Stimulated activated CD4-positive, alpha-beta T cell treated with anti-CD3 and anti-CD28 coated beads, Interleukin-1b, Interleukin-23, amount 100 ng/mL, for 24 hours (primary cell): ENCODE measurements around the gene OR2A7.
"Not testable (repeated sequence)": the region's sequence is repeated elsewhere in the genome, so short reads cannot be mapped to it uniquely, and the experiment has no call there.

Experiments used
- DNase-seq, 4 experiments: peaks; one replicate each; pipeline ENCODE4 v3.0.0-alpha.2; 2020; ENCODE audit warnings: low read depth in 4 of 4, low spot score in 1 of 4

OR2A7 gene, protein sequence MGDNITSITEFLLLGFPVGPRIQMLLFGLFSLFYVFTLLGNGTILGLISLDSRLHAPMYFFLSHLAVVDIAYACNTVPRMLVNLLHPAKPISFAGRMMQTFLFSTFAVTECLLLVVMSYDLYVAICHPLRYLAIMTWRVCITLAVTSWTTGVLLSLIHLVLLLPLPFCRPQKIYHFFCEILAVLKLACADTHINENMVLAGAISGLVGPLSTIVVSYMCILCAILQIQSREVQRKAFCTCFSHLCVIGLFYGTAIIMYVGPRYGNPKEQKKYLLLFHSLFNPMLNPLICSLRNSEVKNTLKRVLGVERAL

GRCh38 chr7:144264692-144265091 is at the start of gene OR2A7:
OR2A7 (minus strand) TSS chr7:144264792; CDS start chr7:144259628, 5,164 bp downstream.
- not testable (repeated sequence) for DNase-seq

DNA sequence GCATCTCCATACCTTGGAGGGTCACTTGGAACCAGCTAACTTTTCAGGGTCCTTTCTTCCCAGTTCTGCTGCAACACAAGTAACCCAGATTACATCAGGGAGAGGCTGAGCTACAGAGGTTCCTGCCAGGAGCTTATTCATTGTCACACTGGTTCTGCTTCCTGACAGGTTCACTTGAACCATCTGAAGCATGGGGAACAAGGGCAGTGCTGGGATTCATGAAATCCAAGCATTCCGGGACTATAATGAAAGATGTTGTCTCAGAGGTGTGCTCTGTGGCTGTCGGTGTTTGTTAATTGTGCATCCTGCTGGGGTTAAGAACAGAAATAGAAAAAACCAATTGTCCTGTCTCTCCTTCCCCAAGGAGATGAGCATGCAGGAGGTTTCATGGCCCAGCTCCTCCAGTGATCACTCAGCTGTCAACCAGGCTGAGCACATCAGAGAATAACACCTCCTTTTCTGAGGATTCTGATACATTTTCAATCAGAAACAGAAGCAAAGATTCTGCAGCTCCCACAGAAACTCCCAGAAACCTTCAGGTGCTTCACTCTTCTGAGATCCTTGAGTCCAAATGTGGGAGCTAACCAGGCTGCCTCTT is 47.4 kb upstream of the OR2A7 start, which contains the start of gene OR2A1:
OR2A1 (plus strand) TSS at position 548 of the 598 bp plus-strand sequence. CDS start 5,706 bp downstream, outside the sequence.
- not testable (repeated sequence) for DNase-seq

- not testable (repeated sequence) for DNase-seq
These were observed 46.6 kb upstream of the OR2A7 start for GRCh38 chr7:144311218-144311617.

- DNase-seq, result not testable (repeated sequence)
These were observed 45.1 kb upstream of the OR2A7 start for GRCh38 chr7:144309702-144310101.

- DNase-seq, result not testable (repeated sequence)
These were observed 40.6 kb upstream of the OR2A7 start for GRCh38 chr7:144305156-144305555.

DNA sequence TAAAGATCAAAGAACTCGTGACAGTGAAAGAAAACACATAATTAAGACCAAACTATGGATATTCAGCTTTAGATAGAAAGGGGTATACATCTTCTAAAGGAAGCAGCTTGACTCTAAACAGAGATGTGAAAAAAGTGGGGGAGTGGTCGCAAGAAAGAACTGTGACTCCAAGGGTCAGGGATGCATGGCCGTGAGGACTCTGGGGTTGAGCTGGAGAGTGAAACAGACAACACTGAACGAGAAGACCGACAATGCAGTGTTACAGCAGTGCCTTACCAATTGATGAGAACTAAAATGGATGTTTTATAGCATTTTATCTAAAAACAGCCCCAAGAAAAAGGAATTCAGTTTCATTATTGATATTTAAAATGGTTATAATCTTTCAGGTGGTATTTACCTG is 39.0 kb upstream of the OR2A7 start:
- DNase-seq, result not testable (repeated sequence)

DNA sequence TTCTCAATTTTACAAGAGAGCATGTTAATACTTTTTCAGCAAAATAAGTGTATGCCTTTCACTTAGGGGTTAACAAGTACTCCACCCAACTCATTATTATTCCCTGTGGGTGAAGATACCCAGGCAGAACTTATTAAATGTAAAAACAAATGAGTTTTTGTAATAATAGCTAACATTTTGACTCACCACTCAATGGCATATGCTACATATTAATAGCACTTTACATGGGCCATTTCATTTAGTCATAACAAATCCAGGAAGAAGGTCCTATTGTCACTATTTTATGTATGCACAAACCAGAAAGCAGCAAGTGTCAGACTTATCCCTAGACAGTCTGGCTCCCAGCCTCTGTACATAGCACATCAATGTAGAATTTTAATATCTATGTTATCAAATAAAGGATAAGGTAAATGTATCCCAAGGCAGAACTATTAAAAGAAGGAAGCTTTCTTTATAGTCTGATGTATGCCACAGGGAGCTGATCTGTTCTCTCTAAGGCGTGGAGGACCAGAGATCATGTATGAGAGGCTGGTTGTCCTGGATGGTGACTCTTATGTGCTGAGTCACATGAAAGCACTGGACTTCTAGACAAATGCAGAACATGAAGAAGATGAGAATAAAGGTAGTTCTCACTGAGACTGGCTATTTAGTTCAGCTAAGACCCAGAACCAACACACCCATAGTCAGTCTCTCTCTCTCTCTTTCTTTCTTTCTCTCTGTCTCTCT is 38.1 kb upstream of the OR2A7 start:
- DNase-seq, result not testable (repeated sequence)

GRCh38 chr7:144293794-144294499 is 29.4 kb upstream of the OR2A7 start:
- DNase-seq, result peak in 1 of 4 experiments; percentile 1

GRCh38 chr7:144292384-144293161 is 28.0 kb upstream of the OR2A7 start:
- not testable (repeated sequence) for DNase-seq

- DNase-seq, result not testable (repeated sequence)
These were observed 27.0 kb upstream of the OR2A7 start for GRCh38 chr7:144291607-144292006.

- not testable (repeated sequence) for DNase-seq
These were observed 22.7 kb upstream of the OR2A7 start for GRCh38 chr7:144287171-144287784.

DNA sequence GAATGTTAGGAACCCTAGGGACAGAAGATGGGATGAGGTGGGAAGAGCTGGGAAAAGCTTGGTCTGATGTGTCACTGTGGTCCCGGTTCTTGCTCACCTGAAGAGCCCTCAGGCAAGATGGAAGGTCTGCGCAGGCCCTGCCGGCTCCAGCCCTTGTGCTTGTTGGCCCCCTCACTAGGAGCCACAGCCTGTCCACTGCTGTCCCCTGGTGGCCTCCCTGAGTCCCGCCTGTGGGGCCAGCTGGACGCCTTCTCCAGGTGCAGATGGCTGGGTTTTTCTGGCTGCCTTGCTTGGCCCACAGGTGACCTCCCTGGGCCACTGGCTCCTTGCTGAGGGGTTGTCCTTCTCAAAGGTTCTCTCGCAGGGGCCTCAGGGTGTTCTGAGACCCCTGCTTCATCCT is 19.1 kb upstream of the OR2A7 start:
- DNase-seq, result not testable (repeated sequence)

DNA sequence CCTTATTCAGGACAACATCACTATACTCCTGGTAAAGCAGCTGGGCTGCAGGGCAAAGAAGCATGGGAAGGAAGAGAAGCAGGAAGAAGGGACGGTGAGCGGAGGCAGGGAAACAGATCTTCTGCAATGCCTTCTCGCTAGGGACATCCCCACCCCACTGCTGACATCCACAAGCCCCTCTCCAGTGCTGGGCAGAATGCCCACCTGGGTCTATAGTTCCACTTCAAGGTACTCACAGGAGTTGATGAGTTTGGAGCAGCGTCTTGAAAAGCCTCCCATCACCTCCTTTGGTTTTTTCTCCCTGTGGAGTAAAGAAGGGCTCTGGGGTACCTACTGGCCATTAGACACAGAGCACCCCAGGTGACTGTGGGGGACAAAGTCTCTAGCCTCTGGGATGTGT is 17.9 kb upstream of the OR2A7 start:
- not testable (repeated sequence) for DNase-seq

GRCh38 chr7:144281981-144282380 is 17.4 kb upstream of the OR2A7 start:
- not testable (repeated sequence) for DNase-seq

- not testable (repeated sequence) for DNase-seq
These were observed 15.4 kb upstream of the OR2A7 start for GRCh38 chr7:144280010-144280409.

GRCh38 chr7:144275281-144275680 is 10.7 kb upstream of the OR2A7 start:
- not testable (repeated sequence) for DNase-seq

DNA sequence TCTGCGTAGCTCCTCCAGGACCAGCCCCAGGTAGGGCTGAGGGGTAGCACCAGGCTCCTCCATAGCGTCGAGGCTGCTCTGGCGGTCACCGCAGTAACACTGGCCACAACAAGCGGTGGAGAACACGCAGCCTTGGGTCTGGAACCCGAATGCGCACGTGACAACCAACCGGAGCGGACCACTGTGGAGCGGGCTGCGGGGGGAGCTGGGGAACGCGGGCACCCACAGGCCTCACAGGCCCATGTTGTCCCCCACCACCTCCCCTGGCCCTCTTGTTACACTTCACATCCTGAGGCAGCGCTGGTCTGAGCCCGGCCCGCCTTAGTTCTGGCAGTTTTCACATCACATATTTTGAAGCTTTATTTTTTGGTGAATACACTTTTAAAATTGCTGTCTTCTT is 4.6 kb upstream of the OR2A7 start, which contains the start of gene CTAGE8:
CTAGE8 (minus strand) TSS at position 101 of the 400 bp plus-strand sequence; CDS start at position 63, 38 bp downstream.
- DNase-seq, result not testable (repeated sequence)

GRCh38 chr7:144262128-144262527 is 2.5 kb downstream of the OR2A7 start:
- DNase-seq, result not testable (repeated sequence)

DNA sequence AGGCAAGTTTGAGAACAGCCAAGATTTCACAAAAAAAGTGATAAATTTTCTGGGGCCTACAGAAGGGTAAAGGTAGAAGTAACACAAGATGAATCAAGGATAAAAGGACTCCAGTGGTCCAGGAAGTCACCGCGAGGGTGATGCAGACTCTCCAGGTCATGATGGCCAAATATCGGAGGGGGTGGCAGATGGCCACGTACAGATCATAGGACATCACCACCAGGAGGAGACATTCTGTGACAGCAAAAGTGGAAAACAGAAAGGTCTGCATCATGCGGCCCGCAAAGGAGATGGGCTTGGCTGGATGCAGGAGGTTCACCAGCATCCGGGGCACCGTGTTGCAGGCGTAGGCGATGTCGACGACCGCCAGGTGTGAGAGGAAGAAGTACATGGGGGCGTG is 5.5 kb downstream of the OR2A7 start:
- not testable (repeated sequence) for DNase-seq

DNA sequence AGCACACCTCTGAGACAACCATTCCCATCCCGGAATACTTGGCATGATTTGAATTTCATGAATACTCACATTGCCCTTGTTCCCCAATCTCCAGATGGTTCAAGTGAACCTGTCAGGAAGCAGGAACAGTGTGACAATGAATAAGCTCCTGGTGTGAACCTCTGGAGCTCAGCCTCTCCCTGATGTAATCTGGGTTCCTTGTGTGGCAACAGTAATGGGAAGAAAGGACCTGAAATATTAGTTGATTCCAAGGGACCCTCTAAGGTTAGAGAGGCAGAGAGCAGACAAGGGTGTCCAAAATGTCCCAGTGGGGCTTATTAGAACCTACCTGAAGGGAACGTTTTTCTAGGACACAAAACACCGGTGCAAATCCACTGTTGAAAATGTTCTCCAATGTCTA is 8.5 kb downstream of the OR2A7 start:
- DNase-seq, result no peak
